ENCODE data around the gene TYMP.
A peak's percentile ranks its signal among the peaks of the same experiment; 100 is the strongest.

TYMP gene

GRCh38 chr22:50548921-50549790 lies 19.3 kb upstream of the TYMP start:
- H3K27me3 ChIP-seq (replicated peaks; ENCODE audit: control insufficient read depth, insufficient read depth, low read length) = no peaks in the 10 kb centered on the region
- no peak for TF ChIP-seq CTCF (IDR thresholded peaks at IDR 0.05; ENCODE audit: insufficient read depth, low read length, poor library complexity, severe bottlenecking)
- H3K4me3 ChIP-seq (replicated peaks; ENCODE audit: low read depth, low read length) = peak overlapping the region; percentile 40
- no peak for DNase-seq (ENCODE audit: extremely low read depth, insufficient read length)
- H3K36me3 ChIP-seq (ENCODE audit: control insufficient read depth, insufficient read depth, low read length) = no peaks in the 10 kb centered on the region

- peak overlapping the region; percentile 40 for H3K4me3 ChIP-seq (replicated peaks; ENCODE audit: low read depth, low read length)
- H3K36me3 ChIP-seq (ENCODE audit: control insufficient read depth, insufficient read depth, low read length) = no peaks in the 10 kb centered on the region
- peak; percentile 47 for DNase-seq (ENCODE audit: extremely low read depth, insufficient read length)
- no peaks in the 10 kb centered on the region for H3K27me3 ChIP-seq (replicated peaks; ENCODE audit: control insufficient read depth, insufficient read depth, low read length)
- peak; percentile 21 for TF ChIP-seq CTCF (IDR thresholded peaks at IDR 0.05; ENCODE audit: insufficient read depth, low read length, poor library complexity, severe bottlenecking)
These were observed 18.5 kb upstream of the TYMP start for GRCh38 chr22:50548040-50548920.

- Histone ChIP-seq H3K27me3 (replicated peaks; ENCODE audit: control insufficient read depth, insufficient read depth, low read length) (no peaks in the 10 kb centered on the region), H3K4me3 (replicated peaks; ENCODE audit: low read depth, low read length) (no peak overlapping the region), H3K36me3 (ENCODE audit: control insufficient read depth, insufficient read depth, low read length) (no peaks in the 10 kb centered on the region)
- DNase-seq (ENCODE audit: extremely low read depth, insufficient read length) = no peak
- no peak for TF ChIP-seq CTCF (IDR thresholded peaks at IDR 0.05; ENCODE audit: insufficient read depth, low read length, poor library complexity, severe bottlenecking)
These were observed 17.6 kb upstream of the TYMP start for GRCh38 chr22:50547263-50547985.

GRCh38 chr22:50546326-50547262 lies 16.8 kb upstream of the TYMP start:
- no peak for DNase-seq (ENCODE audit: extremely low read depth, insufficient read length)
- no peaks in the 10 kb centered on the region for H3K27me3 ChIP-seq (replicated peaks; ENCODE audit: control insufficient read depth, insufficient read depth, low read length)
- H3K36me3 ChIP-seq (ENCODE audit: control insufficient read depth, insufficient read depth, low read length) = no peaks in the 10 kb centered on the region
- no peak for TF ChIP-seq CTCF (IDR thresholded peaks at IDR 0.05; ENCODE audit: insufficient read depth, low read length, poor library complexity, severe bottlenecking)
- H3K4me3 ChIP-seq (replicated peaks; ENCODE audit: low read depth, low read length) = no peak overlapping the region

All from GM06990 (cell line).